Caco-2 (cell line): Measurements from ENCODE around the gene EPDR1. TPM values are rescaled to one million over a fixed set of nuclear protein-coding genes. Genes with fewer than 3 reads are reported as not detected.

Source experiments
- BruUV-seq: library from RNA; stranded (reverse); fragments of 400-500 nt; replicated peaks from 2 replicates; lab custom pipeline; 2021; lab: Mats Ljungman, UMichigan
- CTCF ChIA-PET: fragments of 300-600 bp; sonication (Branson Sonifier 250); formaldehyde crosslinking; loops from one replicate; lab custom pipeline; 2022; ENCODE audit warnings: antibody characterized with exemption; lab: Charles Lee
- POLR2A ChIA-PET: fragments of 300-600 bp; sonication (Branson Sonifier 250); formaldehyde crosslinking; loops from one replicate; lab custom pipeline; 2022; ENCODE audit warnings: antibody characterized with exemption; lab: Charles Lee
- DNase-seq, 2 experiments: peaks; one replicate each; pipeline versions ENCODE4 v3.0.0 to v3.0.0-alpha.2; 2020 to 2022
- H3K27me3 ChIP-seq: replicated peaks from 2 replicates; pipeline ENCODE4 v1.6.0; 2011; ENCODE audit warnings: low read length; ENCODE audit not compliant: control insufficient read depth, insufficient read depth
- H3K36me3 ChIP-seq: 2 replicates; pipeline ENCODE4 v1.5.1; 2011; ENCODE audit warnings: low read length; ENCODE audit not compliant: control insufficient read depth, insufficient read depth
- H3K4me1 ChIP-seq: fragments of 250-450 bp; sonication (Bioruptor Pico); 2 replicates; pipeline ENCODE4 v1.5.1; 2020; ENCODE audit warnings: mild to moderate bottlenecking
- H3K4me3 ChIP-seq: 2 replicates; pipeline ENCODE4 v1.5.1; 2011; ENCODE audit warnings: low read depth, mild to moderate bottlenecking, control low read depth, low read length
- H3K9me3 ChIP-seq: fragments of 250-450 bp; sonication (Bioruptor Pico); 2 replicates; pipeline ENCODE4 v1.5.1; 2020; ENCODE audit warnings: mild to moderate bottlenecking, moderate library complexity
- H3K27ac Mint-ChIP-seq: one replicate; pipeline ENCODE4 v1.8.0; 2022; ENCODE audit warnings: mixed read lengths; ENCODE audit not compliant: unreplicated experiment
- H3K27me3 Mint-ChIP-seq: one replicate; pipeline ENCODE4 v1.8.0; 2022; ENCODE audit warnings: mixed read lengths; ENCODE audit not compliant: insufficient read depth, unreplicated experiment
- H3K36me3 Mint-ChIP-seq: one replicate; pipeline ENCODE4 v1.8.0; 2022; ENCODE audit warnings: mild to moderate bottlenecking, mixed read lengths; ENCODE audit not compliant: insufficient read depth, unreplicated experiment
- H3K4me1 Mint-ChIP-seq: one replicate; pipeline ENCODE4 v1.8.0; 2022; ENCODE audit warnings: low read depth, mixed read lengths; ENCODE audit not compliant: unreplicated experiment
- H3K4me3 Mint-ChIP-seq: one replicate; pipeline ENCODE4 v1.8.0; 2022; ENCODE audit warnings: mild to moderate bottlenecking, moderate library complexity, mixed read lengths; ENCODE audit not compliant: unreplicated experiment
- H3K9me3 Mint-ChIP-seq: one replicate; pipeline ENCODE4 v1.8.0; 2022; ENCODE audit warnings: mixed read lengths; ENCODE audit not compliant: unreplicated experiment
- CTCF ChIP-seq, 2 experiments: fragments of 200-600 bp in 1 of 2; IDR thresholded peaks; 1 replicate in 1 of 2; 2 replicates in 1 of 2; pipeline versions ENCODE4 v1.5.1 to v1.8.0; 2011 to 2022; ENCODE audit warnings: antibody characterized with exemption in 1 of 2, control low read depth in 1 of 2, inconsistent platforms in 1 of 2, low read depth in 1 of 2, low read length in 1 of 2, mild to moderate bottlenecking in 1 of 2, moderate library complexity in 1 of 2; ENCODE audit not compliant: insufficient read depth in 1 of 2, severe bottlenecking in 1 of 2, unreplicated experiment in 1 of 2
- intact Hi-C: fragments of 100-400 bp; cut with micrococcal nuclease; formaldehyde crosslinking; loops from one replicate; pipeline ENCODE4 v1.10.0; 2022; ENCODE audit not compliant: unreplicated experiment
- total RNA-seq: library from RNA; stranded (reverse); gene quantifications from 2 replicates; pipeline ENCODE4 v1.2.3, GENCODE V29; 2022

EPDR1 gene
- total RNA-seq, 1 experiment from 2014 or later: 0.25 TPM

GRCh38 chr7:37916673-37917660 lies 3.5 kb upstream of the EPDR1 start, which contains the start of gene SFRP4:
Gene SFRP4, minus strand, starts transcription at chr7:37916817. Its CDS starts 280 bp downstream, at chr7:37916537.
- Histone ChIP-seq H3K27me3 (no peaks in the 10 kb centered on the region; the same call in none of the 2 replicates), H3K36me3 (no peaks in the 10 kb centered on the region), H3K9me3 (no peaks in the 10 kb centered on the region), H3K4me1 (peaks cover 9% of the 10 kb centered on the region; the same call in 1 of the 2 replicates), H3K4me3 (peak within 1 kb of the TSS; percentile 27)
- Mint-ChIP-seq H3K36me3 (no peaks in the 10 kb centered on the region), H3K4me3 (peak within 1 kb of the TSS; percentile 45), H3K27ac (no peak within 1 kb of the TSS), H3K4me1 (peaks cover 6% of the 10 kb centered on the region), H3K27me3 (peaks cover 38% of the 10 kb centered on the region), H3K9me3 (no peaks in the 10 kb centered on the region)
- DNase-seq: peak; percentile 57 to 69
- POLR2A ChIA-PET: interaction anchor here (1.0 kb wide), 1 partner anchor 35 kb away, joined by 3 read pairs; no protein-coding TSS in a partner anchor
- intact Hi-C loops: loop anchor here (1.0 to 10.0 kb wide), 3 partner anchors 26 to 305 kb away; no protein-coding TSS in a partner anchor
- no TSS peak for BruUV-seq
- peak; percentile 74 to 77 for TF ChIP-seq CTCF (IDR thresholded peaks at IDR 0.05; ENCODE audit: insufficient read depth in 1 of 2, low read depth in 1 of 2, low read length in 1 of 2, severe bottlenecking in 1 of 2, unreplicated experiment in 1 of 2)
- CTCF ChIA-PET: interaction anchor here (1.0 to 1.8 kb wide), 5 partner anchors 9 to 154 kb away, joined by 3 to 11 read pairs (median 4); no protein-coding TSS in a partner anchor

GRCh38 chr7:37918526-37918925 lies 1.9 kb upstream of the EPDR1 start:
- Mint-ChIP-seq H3K27me3 (peaks cover 37% of the 10 kb centered on the region), H3K4me3 (no peak overlapping the region), H3K9me3 (no peaks in the 10 kb centered on the region), H3K36me3 (no peaks in the 10 kb centered on the region), H3K27ac (no peak overlapping the region), H3K4me1 (peaks cover 6% of the 10 kb centered on the region)
- no peaks in the 10 kb centered on the region for H3K36me3 ChIP-seq
- no peak for TF ChIP-seq CTCF (IDR thresholded peaks at IDR 0.05; ENCODE audit: insufficient read depth in 1 of 2, low read depth in 1 of 2, low read length in 1 of 2, severe bottlenecking in 1 of 2, unreplicated experiment in 1 of 2)
- CTCF ChIA-PET: interaction anchor here (1.5 to 1.6 kb wide), 2 partner anchors 17 to 32 kb away, joined by 3 to 4 read pairs; no protein-coding TSS in a partner anchor
- no peaks in the 10 kb centered on the region for H3K9me3 ChIP-seq
- BruUV-seq: no TSS peak
- H3K4me1 ChIP-seq: peaks cover 9% of the 10 kb centered on the region; the same call in 1 of the 2 replicates
- no peaks in the 10 kb centered on the region; the same call in none of the 2 replicates for H3K27me3 ChIP-seq
- H3K4me3 ChIP-seq: no peak overlapping the region
- POLR2A ChIA-PET: no interaction called here
- intact Hi-C loops: loop anchor here (5.0 to 10.0 kb wide), 2 partner anchors 126 to 304 kb away; no protein-coding TSS in a partner anchor
- no peak for DNase-seq
